Body of pancreas (tissue), 4 donors: Measurements from ENCODE around the gene CYB561. TPM values are rescaled to one million over a fixed set of nuclear protein-coding genes. Genes with fewer than 3 reads are reported as not detected.

Source experiments
- ATAC-seq: fragments of 150-250 bp; one replicate; pipeline ENCODE4 v1.9.1; 2016
- DNase-seq, 4 donors: peaks; one replicate each; pipeline ENCODE4 v3.0.0-alpha.2; 2019
- H3K27ac ChIP-seq, 4 donors: fragments of 200-600 bp; sonication (generic); 1 replicate in 3 of 4; 2 replicates in 1 of 4; pipeline versions ENCODE4 v1.5.1 to v1.6.1; 2016 to 2019; ENCODE audit warnings: mild to moderate bottlenecking in 1 of 4, mixed read lengths in 1 of 4, moderate library complexity in 1 of 4
- H3K27me3 ChIP-seq, 2 donors: fragments of 200-600 bp; sonication (generic); one replicate each; pipeline ENCODE4 v1.6.0; 2016; ENCODE audit warnings: mild to moderate bottlenecking in 1 of 2
- H3K36me3 ChIP-seq, 2 donors: fragments of 200-600 bp; sonication (generic); replicated peaks in 1 of 2; 2 replicates each; pipeline ENCODE4 v1.5.1; 2016; ENCODE audit warnings: low read depth in 2 of 2; ENCODE audit not compliant: insufficient read depth in 1 of 2
- H3K4me1 ChIP-seq: fragments of 200-600 bp; sonication (generic); one replicate; pipeline ENCODE4 v1.6.0; 2016
- H3K4me3 ChIP-seq, 2 donors: fragments of 200-600 bp; sonication (generic); 1 replicate in 1 of 2; 2 replicates in 1 of 2; pipeline ENCODE4 v1.5.1; 2016 to 2019
- H3K9me3 ChIP-seq, 3 donors: fragments of 200-600 bp; sonication (generic); 1 replicate in 2 of 3; 2 replicates in 1 of 3; pipeline ENCODE4 v1.5.1; 2016
- POLR2A ChIP-seq, 3 donors: fragments of 450-650 bp; IDR thresholded peaks; one replicate each; pipeline ENCODE4 v1.6.1; 2016; ENCODE audit warnings: antibody characterized with exemption in 3 of 3, mild to moderate bottlenecking in 2 of 3
- WGBS, 2 donors: methylation state at CpG; one replicate each; pipeline ENCODE4 v1.1.5; 2017; 5-methylcytosine and 5-hydroxymethylcytosine counted together
- intact Hi-C: fragments of 100-400 bp; cut with DNase I; formaldehyde crosslinking; loops from one replicate; pipeline ENCODE4 v1.15.1; 2023
- total RNA-seq, 2 donors: library from RNA; depleted of rRNA; stranded (reverse); fragments of >200 nt; gene quantifications; one replicate each; pipeline ENCODE4 v1.1.0, GENCODE V29; 2016
- TF ChIP-seq, protein P1 (sequence below), 7 experiments: fragments of 450-650 bp in 4 of 7; fragments of 200-600 bp in 3 of 7; sonication (generic) in 3 of 7; IDR thresholded peaks; one replicate each; pipeline ENCODE4 v1.5.1; 2016 to 2019; ENCODE audit warnings: antibody characterized with exemption in 7 of 7

The CYB561 gene
- total RNA-seq, 2 donors from 2014 or later = 61.5 to 137 TPM

DNA sequence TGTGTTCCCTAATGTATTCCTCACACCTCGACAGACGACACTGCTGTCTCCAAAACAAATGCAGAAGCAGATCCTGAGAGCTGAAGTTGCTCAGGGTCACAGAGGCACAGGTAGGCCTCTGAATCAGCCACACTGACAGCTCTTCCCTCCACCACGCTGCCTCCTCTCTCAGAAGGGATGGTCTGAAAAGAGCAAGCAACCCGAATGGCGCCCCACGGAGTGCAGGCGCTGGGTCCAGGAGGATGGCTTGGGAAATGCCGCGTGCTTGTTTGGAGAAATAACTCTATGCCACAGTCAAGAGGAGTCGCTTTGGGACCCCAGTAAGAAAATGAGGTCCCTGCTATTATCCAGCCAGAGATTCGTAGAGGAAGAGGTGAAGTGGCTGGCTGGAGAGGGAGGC is 15.9 kb downstream of the CYB561 start:
- H3K27ac ChIP-seq = no peak overlapping the region
- no peaks in the 10 kb centered on the region for H3K36me3 ChIP-seq
- no peaks in the 10 kb centered on the region for H3K27me3 ChIP-seq
- no peak for ATAC-seq
- DNase-seq = no peak
- no peaks in the 10 kb centered on the region for H3K9me3 ChIP-seq
- intact Hi-C loops = loop anchor here (5.0 kb wide), 1 partner anchor 177 kb away; no protein-coding TSS in a partner anchor
- no peak for TF ChIP-seq POLR2A (IDR thresholded peaks at IDR 0.05)
- TF ChIP-seq, protein P1, sequence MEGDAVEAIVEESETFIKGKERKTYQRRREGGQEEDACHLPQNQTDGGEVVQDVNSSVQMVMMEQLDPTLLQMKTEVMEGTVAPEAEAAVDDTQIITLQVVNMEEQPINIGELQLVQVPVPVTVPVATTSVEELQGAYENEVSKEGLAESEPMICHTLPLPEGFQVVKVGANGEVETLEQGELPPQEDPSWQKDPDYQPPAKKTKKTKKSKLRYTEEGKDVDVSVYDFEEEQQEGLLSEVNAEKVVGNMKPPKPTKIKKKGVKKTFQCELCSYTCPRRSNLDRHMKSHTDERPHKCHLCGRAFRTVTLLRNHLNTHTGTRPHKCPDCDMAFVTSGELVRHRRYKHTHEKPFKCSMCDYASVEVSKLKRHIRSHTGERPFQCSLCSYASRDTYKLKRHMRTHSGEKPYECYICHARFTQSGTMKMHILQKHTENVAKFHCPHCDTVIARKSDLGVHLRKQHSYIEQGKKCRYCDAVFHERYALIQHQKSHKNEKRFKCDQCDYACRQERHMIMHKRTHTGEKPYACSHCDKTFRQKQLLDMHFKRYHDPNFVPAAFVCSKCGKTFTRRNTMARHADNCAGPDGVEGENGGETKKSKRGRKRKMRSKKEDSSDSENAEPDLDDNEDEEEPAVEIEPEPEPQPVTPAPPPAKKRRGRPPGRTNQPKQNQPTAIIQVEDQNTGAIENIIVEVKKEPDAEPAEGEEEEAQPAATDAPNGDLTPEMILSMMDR (IDR thresholded peaks at IDR 0.05) = no peak
- peaks cover 39% of the 10 kb centered on the region for H3K4me1 ChIP-seq
- WGBS, 2 donors = 79 to 85% methylated on average over 11 of the region's 11 CpGs
- H3K4me3 ChIP-seq = no peak overlapping the region

DNA sequence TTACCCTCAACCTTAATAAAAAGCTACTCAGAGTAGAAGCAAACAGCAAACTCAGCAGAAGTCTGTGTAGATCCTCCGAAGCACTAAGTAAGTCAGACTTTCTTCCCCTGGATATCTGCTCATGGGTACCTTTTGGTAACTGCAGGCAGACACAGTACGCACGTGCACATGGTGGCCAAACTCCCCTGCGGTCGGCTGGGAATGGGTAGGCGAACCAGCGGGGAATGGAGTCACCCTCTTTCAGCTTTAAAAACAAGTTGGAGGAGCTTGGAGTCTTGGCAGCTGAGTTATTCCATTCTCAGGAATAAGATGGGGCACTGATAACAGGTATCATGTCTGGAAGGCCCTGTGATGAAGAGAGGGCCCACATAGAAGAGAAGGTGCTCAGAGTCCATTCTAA is 16.3 kb downstream of the CYB561 start:
- Histone ChIP-seq H3K27me3 (no peaks in the 10 kb centered on the region), H3K4me3 (no peak overlapping the region), H3K9me3 (no peaks in the 10 kb centered on the region), H3K27ac (no peak overlapping the region), H3K4me1 (peaks cover 35% of the 10 kb centered on the region), H3K36me3 (no peaks in the 10 kb centered on the region)
- ATAC-seq = no peak
- WGBS, 2 donors = 85 to 92% methylated on average over 7 of the region's 7 CpGs
- intact Hi-C loops = loop anchor here (5.0 kb wide), 1 partner anchor 178 kb away; no protein-coding TSS in a partner anchor
- TF ChIP-seq POLR2A (IDR thresholded peaks at IDR 0.05) = no peak
- TF ChIP-seq, protein P1 (IDR thresholded peaks at IDR 0.05) = no peak
- no peak for DNase-seq

DNA sequence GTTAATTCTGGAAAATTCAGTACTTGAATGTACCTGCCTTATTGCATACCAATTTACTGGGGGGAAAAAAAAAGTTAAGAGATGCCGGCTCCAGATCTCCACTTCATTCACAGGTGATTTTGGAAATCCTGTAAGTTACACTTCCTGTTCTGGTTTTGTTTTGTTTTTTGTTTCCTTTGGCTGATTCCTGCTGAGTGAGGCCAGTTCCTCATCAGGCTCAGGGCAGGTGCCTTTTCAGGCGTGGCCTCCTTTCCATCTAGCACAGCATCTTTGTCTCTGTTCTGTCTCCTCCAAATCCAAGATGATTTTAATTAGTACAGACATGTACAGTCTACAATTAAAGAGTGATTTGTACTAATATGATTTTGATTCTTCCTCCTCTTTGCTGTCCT is 19.2 kb downstream of the CYB561 start:
- intact Hi-C loops = no loop called here
- TF ChIP-seq, protein P1 (IDR thresholded peaks at IDR 0.05) = no peak
- no peak for TF ChIP-seq POLR2A (IDR thresholded peaks at IDR 0.05)
- 67 to 70% methylated on average over 2 of the region's 2 CpGs for WGBS, 2 donors

DNA sequence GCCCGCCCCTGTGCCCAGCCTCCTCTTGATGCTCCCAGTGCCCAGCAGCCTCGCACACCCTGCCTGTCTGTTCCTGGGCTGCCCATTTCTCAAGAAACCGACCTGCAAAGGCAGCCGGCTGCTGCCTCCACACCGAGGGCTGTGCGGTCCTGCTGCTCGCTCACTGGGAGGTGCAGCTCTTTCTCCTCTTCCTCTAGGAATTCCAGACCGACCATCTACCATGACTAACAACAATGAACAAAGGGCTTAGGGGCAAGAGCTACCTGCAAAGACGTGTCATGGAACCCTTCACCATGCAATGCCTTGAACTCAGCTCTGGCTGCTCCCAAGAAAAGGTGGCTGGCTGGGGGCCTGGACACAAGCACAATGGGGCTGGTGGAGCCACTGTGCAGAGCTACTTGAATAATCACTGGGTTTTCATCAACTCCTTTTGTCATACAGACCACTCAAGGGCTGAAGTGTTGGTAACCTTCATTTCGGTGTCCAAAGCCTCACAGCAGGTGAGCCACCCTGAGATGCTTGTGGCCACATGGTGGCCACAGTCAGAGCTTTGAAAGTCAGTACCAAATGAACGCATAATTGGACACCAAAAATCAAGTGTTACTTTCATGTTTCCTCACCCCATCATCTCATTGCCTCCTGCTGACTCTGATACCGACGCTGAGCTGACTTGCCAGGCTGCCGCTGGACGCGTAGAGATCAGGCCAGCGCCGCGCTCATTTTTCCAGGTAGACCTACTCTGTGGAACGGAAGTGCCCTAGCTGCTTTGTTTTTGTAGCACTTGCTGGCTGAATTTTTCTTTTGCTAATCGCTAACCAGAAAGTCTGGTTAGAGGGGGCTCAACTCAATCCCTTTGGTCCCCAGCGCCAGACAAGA is 19.8 kb downstream of the CYB561 start:
- peaks cover 3% of the 10 kb centered on the region for H3K4me1 ChIP-seq
- H3K27me3 ChIP-seq = no peaks in the 10 kb centered on the region
- no peak overlapping the region for H3K4me3 ChIP-seq
- no peak overlapping the region for H3K27ac ChIP-seq
- no peaks in the 10 kb centered on the region for H3K36me3 ChIP-seq
- WGBS, 2 donors = 77 to 82% methylated on average over 21 to 22 of the region's 22 CpGs
- intact Hi-C loops = no loop called here
- DNase-seq (peak in 1 of 4 donors; percentile 11), ATAC-seq (no peak)
- no peak for TF ChIP-seq POLR2A (IDR thresholded peaks at IDR 0.05)
- TF ChIP-seq, protein P1 (IDR thresholded peaks at IDR 0.05) = no peak
- no peaks in the 10 kb centered on the region for H3K9me3 ChIP-seq

More for the DNA sequence above, 19.2 kb downstream of the CYB561 start:
- Histone ChIP-seq H3K27ac (no peak overlapping the region), H3K4me3 (no peak overlapping the region), H3K9me3 (no peaks in the 10 kb centered on the region), H3K4me1 (peaks cover 6% of the 10 kb centered on the region), H3K27me3 (no peaks in the 10 kb centered on the region), H3K36me3 (no peaks in the 10 kb centered on the region)
- DNase-seq = no peak
- no peak for ATAC-seq
